GM12872 (cell line): ENCODE results near the gene CDC42EP4.

Experiments
- TF ChIP-seq, protein P1 (sequence below): IDR thresholded peaks from 3 replicates; pipeline ENCODE4 v1.5.1; 2011; ENCODE audit warnings: low read depth, mild to moderate bottlenecking, low read length, moderate library complexity; ENCODE audit not compliant: insufficient read depth

Gene CDC42EP4

DNA sequence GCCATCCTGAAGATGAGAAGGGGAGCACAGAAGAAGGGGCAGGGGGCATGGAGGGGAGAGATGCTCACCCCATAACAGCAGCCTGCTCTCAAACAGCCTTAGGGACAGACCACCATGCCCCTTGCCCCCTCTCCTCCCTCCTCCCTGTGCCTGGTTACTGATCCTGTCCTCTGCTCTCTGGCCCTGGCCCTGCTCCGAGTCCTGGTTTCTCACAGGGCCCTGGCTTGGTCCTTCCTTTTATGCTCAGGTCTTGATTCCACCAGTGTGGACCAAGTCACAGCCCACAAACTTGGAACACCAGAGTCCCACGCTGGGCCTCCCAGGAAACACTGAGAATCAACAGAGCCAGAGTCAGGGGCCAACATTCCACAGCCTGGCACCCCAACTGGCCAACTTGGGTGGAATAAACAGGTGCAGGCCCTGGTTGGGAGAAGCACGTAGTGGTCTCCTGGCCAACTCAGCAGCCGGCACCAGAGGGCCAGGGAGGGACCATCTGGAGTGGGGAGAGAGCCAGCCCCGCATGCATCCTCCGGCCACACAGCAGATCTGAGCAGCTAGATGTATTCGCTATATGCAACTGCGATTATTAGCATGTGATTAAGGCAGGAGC lies 44.9 kb upstream of the CDC42EP4 start:
- TF ChIP-seq, protein P1, sequence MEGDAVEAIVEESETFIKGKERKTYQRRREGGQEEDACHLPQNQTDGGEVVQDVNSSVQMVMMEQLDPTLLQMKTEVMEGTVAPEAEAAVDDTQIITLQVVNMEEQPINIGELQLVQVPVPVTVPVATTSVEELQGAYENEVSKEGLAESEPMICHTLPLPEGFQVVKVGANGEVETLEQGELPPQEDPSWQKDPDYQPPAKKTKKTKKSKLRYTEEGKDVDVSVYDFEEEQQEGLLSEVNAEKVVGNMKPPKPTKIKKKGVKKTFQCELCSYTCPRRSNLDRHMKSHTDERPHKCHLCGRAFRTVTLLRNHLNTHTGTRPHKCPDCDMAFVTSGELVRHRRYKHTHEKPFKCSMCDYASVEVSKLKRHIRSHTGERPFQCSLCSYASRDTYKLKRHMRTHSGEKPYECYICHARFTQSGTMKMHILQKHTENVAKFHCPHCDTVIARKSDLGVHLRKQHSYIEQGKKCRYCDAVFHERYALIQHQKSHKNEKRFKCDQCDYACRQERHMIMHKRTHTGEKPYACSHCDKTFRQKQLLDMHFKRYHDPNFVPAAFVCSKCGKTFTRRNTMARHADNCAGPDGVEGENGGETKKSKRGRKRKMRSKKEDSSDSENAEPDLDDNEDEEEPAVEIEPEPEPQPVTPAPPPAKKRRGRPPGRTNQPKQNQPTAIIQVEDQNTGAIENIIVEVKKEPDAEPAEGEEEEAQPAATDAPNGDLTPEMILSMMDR: no peak

DNA sequence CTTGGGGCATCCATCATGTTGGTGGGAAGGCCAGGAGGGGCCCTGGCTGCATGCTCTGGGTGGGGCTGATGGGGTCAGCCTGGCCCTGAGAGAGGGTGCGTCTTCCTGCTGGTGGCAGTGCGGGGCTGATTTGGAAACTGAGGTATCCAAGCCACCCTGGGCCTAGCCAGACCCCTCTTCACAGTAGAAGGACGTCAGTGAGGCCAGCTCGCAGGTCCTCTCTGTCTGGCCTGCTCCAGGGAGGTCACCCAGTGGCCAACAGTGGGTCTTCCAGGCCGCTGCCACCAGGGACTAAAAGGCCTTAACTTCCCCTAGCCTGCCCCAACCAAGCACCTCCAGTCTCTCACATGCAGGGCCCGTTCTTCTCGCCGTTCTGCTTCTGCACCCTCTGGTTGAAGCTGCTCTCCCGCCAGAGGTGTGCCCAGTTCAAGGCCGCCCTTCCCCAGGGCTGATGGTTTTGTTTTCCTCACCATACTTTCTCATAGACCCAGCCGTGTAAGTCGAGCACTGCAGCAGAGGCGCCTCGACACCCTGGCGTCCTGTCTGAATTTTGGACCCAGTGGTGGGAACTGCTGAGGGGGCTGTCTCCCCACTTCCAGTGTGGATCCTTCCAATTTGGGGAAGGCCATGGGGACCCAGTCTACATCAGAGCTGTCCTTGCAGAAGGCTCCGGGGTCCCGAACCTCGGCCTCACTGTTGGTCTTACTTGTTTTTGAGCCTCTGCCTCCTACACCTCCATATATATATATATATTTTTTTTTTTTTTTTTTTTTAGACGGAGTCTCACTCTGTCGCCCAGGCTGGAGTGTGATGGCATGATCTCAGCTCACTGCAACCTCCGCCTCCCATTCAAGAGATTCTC lies 42.9 kb upstream of the CDC42EP4 start:
- TF ChIP-seq, protein P1: no peak

DNA sequence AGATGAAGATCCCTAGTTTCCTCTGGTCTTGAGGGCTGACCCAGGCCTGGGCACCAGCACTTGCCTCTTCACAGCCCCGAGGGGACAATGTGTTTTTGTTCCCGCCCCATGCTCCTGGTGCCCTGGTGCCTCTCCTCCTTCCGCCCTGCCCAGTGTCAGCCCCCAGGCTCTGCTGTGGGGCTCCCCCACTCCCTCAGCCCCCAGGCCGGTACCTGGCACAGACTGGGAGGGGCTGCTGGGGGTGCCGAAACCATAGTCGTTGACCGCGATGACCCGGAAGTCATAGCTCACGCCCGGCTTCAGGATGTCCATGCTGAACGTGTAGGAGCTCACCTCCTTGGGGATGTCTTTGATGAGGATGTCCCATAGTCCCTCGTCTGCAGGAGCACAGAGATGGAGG lies 40.5 kb upstream of the CDC42EP4 start:
- TF ChIP-seq, protein P1: no peak

DNA sequence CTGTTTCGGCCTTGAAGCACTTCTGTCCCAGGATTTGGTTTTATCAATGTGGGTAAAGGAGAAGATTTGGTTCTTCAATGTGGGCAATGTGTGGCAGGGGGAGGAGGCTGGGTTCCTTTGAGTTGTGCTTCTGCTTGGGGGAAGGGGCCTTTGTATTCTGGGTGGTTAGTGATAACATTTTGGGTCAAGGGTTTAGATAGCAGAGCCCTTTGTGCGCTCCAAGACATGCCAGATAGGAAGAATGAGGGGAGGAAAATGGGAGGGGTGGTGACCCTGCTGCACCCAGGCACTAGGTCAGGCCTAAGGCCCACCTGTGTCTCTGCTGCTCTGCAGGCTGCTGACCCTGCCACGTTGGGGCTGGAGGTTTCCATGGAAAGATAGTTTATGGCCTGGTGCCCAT lies 40.0 kb upstream of the CDC42EP4 start:
- TF ChIP-seq, protein P1: no peak

DNA sequence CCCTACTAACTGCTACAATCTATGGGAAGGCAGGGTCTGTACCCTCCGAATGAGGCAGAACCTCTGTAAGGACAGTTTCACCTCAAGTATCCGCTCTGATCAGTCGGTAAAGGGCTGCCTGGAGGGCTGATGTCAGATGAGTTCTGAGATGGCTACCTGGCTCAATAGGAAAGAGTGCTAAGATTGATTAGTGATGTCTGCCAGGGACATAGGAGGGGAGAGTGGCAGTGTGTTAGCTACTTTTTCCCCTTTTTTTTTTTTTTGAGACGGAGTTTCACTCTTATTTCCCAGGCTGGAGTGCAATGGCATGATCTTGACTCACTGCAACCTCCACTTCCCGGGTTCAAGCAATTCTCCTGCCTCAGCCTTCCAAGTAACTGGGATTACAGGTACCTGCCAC lies 39.1 kb upstream of the CDC42EP4 start:
- TF ChIP-seq, protein P1: no peak

DNA sequence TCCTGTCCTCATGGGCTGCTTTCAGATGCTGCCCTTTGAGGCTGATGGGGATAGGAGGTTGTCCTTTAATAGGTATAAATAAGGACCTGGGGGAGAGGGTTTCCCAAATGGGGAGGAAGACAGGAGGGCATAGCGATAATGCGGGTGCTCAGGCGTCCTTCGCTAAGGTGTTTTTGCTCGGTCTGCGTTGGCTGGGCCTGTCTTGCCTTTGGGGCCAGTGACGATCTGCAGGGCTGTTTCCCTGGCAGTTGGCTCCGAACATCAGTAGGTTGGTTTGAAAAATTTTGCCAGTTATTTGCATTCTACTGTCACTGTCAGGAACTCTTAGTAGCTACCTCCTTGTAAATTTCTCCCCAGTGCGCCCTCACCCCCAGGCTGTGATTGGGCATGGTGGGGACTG lies 37.8 kb upstream of the CDC42EP4 start:
- TF ChIP-seq, protein P1: no peak

DNA sequence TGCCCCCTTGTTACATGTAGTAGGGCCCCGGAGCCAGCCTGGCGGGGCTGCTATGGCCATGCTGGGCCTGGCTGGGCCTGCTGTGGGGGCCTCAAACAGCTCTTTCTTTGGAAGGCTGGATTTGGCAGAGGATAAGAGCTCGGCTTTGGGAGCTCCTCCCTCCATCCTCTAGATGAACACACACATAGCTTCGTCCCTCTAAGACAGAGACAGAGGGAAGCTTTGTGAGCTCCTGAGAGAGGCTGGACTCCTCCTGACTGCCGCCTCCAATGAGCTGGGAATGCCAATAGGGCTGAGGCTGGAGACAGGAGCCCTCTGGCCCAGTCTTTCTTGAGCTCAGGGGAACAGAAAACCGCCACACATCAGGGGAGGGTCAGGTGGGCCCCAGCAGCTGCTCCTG lies 37.3 kb upstream of the CDC42EP4 start:
- TF ChIP-seq, protein P1: no peak
